Measurements from ENCODE around the gene MDFI. TPM values are rescaled to one million over a fixed set of nuclear protein-coding genes. Genes with fewer than 3 reads are reported as not detected.

Gene MDFI
- total RNA-seq, 1 donor from 2014 or later = not detected

- Mint-ChIP-seq H3K27ac (no peak overlapping the region), H3K27me3 (ENCODE audit: low read depth) (peaks cover 9% of the 10 kb centered on the region), H3K4me3 (ENCODE audit: low read depth) (no peak overlapping the region), H3K4me1 (ENCODE audit: low read depth) (no peaks in the 10 kb centered on the region), H3K9me3 (no peaks in the 10 kb centered on the region), H3K36me3 (ENCODE audit: low read depth) (no peaks in the 10 kb centered on the region)
- intact Hi-C loops (cut with micrococcal nuclease) = no loop called here
- DNase-seq (ENCODE audit: low spot score) = no peak
These were observed 38.2 kb downstream of the MDFI start for GRCh38 chr6:41676431-41676830.

- H3K4me1 Mint-ChIP-seq (ENCODE audit: low read depth) = no peaks in the 10 kb centered on the region
- intact Hi-C loops (cut with micrococcal nuclease) = no loop called here
- no peak for DNase-seq (ENCODE audit: low spot score)
- H3K27ac Mint-ChIP-seq = no peak overlapping the region
- peaks cover 7% of the 10 kb centered on the region for H3K27me3 Mint-ChIP-seq (ENCODE audit: low read depth)
- no peak overlapping the region for H3K4me3 Mint-ChIP-seq (ENCODE audit: low read depth)
- no peaks in the 10 kb centered on the region for H3K9me3 Mint-ChIP-seq
- H3K36me3 Mint-ChIP-seq (ENCODE audit: low read depth) = no peaks in the 10 kb centered on the region
These were observed 39.1 kb downstream of the MDFI start for GRCh38 chr6:41677124-41677921.

DNA sequence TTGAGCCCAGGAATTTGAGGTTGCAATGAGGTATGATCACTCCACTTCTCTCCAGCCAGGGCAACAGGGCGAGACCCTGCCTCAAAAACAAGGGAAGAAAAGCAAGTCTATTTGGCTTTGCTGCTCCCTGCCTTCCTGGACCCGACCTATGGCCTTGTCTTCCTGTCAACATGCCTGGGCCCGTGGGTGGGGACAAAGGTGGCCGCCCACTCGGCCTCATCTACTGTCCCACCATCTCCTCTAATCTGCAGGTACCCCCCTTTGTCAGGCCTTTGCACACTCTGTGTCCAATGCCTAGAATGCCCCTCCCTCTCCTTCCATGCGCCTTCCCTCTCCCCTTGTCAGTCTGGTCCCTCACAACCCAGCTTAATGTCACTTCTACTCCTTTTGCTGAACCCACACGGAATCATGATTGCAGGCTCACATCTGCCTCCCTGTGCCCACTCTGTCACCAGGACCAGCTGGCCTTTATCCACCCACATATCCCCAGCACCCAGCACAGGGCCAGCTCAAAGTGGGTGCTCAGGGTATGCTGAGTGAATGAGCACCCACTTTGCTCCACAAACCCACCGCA lies 40.3 kb downstream of the MDFI start:
- Mint-ChIP-seq H3K27me3 (ENCODE audit: low read depth) (peaks cover 7% of the 10 kb centered on the region), H3K4me1 (ENCODE audit: low read depth) (peaks cover 3% of the 10 kb centered on the region), H3K9me3 (no peaks in the 10 kb centered on the region), H3K4me3 (ENCODE audit: low read depth) (no peak overlapping the region), H3K27ac (no peak overlapping the region), H3K36me3 (ENCODE audit: low read depth) (no peaks in the 10 kb centered on the region)
- DNase-seq (ENCODE audit: low spot score) = no peak
- intact Hi-C loops (cut with micrococcal nuclease) = no loop called here

DNA sequence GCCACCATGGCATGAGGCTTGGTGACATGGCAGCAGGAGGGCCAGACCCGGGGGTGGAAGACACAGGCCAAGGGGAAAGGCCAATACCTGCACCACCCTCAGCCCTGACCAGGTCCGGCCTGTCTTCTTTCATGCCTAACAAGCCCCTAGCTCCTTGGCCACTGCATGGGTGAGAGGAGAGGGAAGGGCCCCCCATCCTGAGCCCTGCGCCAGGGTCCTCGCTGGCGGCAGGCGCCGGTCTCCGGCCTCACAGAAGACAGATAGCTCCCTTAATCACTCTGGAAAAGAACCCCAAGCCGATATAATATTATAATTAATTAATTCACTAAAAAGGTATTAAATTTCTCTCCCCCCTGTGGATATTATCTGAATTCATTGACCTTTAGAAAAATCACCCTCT lies 41.4 kb downstream of the MDFI start:
- Mint-ChIP-seq H3K27ac (no peak overlapping the region), H3K36me3 (ENCODE audit: low read depth) (no peaks in the 10 kb centered on the region), H3K27me3 (ENCODE audit: low read depth) (peaks cover 6% of the 10 kb centered on the region), H3K4me3 (ENCODE audit: low read depth) (no peak overlapping the region), H3K9me3 (no peaks in the 10 kb centered on the region), H3K4me1 (ENCODE audit: low read depth) (peaks cover 5% of the 10 kb centered on the region)
- no peak for DNase-seq (ENCODE audit: low spot score)
- intact Hi-C loops (cut with micrococcal nuclease) = no loop called here

GRCh38 chr6:41680182-41680965 lies 42.1 kb downstream of the MDFI start:
- no peak for DNase-seq (ENCODE audit: low spot score)
- Mint-ChIP-seq H3K4me3 (ENCODE audit: low read depth) (no peak overlapping the region), H3K9me3 (no peaks in the 10 kb centered on the region), H3K4me1 (ENCODE audit: low read depth) (peaks cover 5% of the 10 kb centered on the region), H3K36me3 (ENCODE audit: low read depth) (no peaks in the 10 kb centered on the region), H3K27me3 (ENCODE audit: low read depth) (peaks cover 6% of the 10 kb centered on the region), H3K27ac (no peak overlapping the region)
- intact Hi-C loops (cut with micrococcal nuclease) = no loop called here

DNA sequence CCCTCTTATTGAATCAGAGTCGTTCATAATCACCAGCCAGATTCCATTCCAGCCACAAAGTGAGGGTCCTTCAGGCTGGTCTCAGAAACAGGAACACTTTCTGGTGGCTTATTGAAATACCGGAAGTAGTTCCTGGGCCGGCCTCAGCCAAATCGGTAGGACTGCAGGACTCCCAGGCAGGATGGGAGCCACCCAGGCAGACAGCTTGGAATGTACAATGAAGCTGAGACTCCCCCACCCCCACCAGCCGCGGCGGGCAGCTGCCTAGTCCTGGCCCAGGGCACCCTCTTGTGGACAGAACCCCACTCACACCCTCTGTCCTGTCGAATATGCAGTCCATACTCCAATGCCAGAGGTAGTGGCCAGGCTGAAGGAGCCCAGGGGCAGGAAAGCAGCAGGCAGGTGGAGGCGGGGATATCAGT lies 43.8 kb downstream of the MDFI start:
- H3K36me3 Mint-ChIP-seq (ENCODE audit: low read depth) = no peaks in the 10 kb centered on the region
- no peaks in the 10 kb centered on the region for H3K9me3 Mint-ChIP-seq
- H3K27me3 Mint-ChIP-seq (ENCODE audit: low read depth) = no peaks in the 10 kb centered on the region
- no peak overlapping the region for H3K27ac Mint-ChIP-seq
- DNase-seq (ENCODE audit: low spot score) = peak; percentile 60
- H3K4me1 Mint-ChIP-seq (ENCODE audit: low read depth) = peaks cover 5% of the 10 kb centered on the region
- intact Hi-C loops (cut with micrococcal nuclease) = loop anchor here (1.0 to 2.0 kb wide), 3 partner anchors 53 to 257 kb away; partner anchors contain the start of gene TFEB
- H3K4me3 Mint-ChIP-seq (ENCODE audit: low read depth) = no peak overlapping the region

GRCh38 chr6:41682497-41683272 lies 44.4 kb downstream of the MDFI start:
- Mint-ChIP-seq H3K9me3 (no peaks in the 10 kb centered on the region), H3K4me1 (ENCODE audit: low read depth) (peaks cover 5% of the 10 kb centered on the region), H3K27me3 (ENCODE audit: low read depth) (no peaks in the 10 kb centered on the region), H3K36me3 (ENCODE audit: low read depth) (no peaks in the 10 kb centered on the region), H3K27ac (peak overlapping the region; percentile 85), H3K4me3 (ENCODE audit: low read depth) (peak overlapping the region; percentile 81)
- intact Hi-C loops (cut with micrococcal nuclease) = loop anchor here (1.0 to 2.0 kb wide), 3 partner anchors 52 to 258 kb away; partner anchors contain the start of gene TFEB
- no peak for DNase-seq (ENCODE audit: low spot score)

DNA sequence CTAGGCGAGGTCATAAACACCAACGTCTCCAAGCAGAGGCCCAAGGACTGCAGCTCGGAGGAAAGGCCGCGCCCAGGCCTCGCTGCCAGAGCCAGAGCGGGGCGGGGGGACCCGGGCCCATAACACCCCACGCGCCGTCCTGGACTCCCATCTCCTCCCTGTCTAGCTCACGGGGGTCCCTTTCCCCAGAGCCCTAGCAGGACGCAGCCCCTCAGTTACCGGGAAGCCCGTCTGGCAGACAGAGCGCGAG lies 44.9 kb downstream of the MDFI start:
- DNase-seq (ENCODE audit: low spot score) = no peak
- Mint-ChIP-seq H3K27me3 (ENCODE audit: low read depth) (no peaks in the 10 kb centered on the region), H3K4me3 (ENCODE audit: low read depth) (peak overlapping the region; percentile 81), H3K4me1 (ENCODE audit: low read depth) (peaks cover 5% of the 10 kb centered on the region), H3K27ac (peak overlapping the region; percentile 85), H3K36me3 (ENCODE audit: low read depth) (no peaks in the 10 kb centered on the region), H3K9me3 (no peaks in the 10 kb centered on the region)
- intact Hi-C loops (cut with micrococcal nuclease) = loop anchor here (2.0 kb wide), 2 partner anchors 52 to 258 kb away; partner anchors contain the start of gene TFEB

DNA sequence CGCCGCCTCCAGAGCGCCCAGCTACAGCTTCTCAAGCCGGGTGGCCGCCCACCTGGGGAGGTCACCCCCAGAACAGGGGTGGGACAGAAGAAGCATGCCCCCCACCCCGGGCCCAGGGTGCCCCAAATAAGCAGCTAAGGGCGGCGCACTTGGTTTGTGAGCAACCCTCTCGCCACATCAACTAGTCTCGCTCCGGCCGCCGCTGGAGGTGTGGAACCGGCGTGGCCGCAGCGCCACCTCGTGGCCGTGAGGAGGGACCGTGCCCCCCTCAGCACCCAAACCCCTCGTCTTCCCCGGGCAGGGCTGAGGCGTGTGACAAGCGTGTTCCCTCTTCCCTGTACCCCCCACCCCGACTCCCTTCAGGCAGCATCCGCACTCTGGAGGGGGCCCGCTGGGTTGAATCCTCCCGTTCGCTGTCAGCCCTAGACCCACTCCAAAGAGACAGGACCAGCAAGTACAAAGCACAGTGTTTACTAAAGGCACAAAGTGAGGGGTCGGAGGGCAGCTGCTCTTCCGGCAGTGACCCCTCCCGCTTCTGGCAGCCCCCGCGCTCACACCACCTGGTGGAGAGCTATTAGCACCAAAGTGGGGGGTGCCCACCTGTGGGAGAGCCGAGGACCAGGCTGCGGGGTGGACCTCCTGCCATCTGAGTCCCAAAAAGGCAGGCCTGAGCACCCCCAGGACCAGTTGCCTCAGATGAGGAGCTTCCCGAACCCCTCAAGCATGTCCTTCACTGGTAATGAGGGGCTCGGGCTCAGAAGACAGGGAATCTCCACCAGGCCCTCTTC lies 45.4 kb downstream of the MDFI start:
- H3K4me3 Mint-ChIP-seq (ENCODE audit: low read depth) = peak overlapping the region; percentile 81
- H3K4me1 Mint-ChIP-seq (ENCODE audit: low read depth) = peaks cover 5% of the 10 kb centered on the region
- no peaks in the 10 kb centered on the region for H3K9me3 Mint-ChIP-seq
- H3K36me3 Mint-ChIP-seq (ENCODE audit: low read depth) = no peaks in the 10 kb centered on the region
- peak; percentile 70 for DNase-seq (ENCODE audit: low spot score)
- intact Hi-C loops (cut with micrococcal nuclease) = loop anchor here (2.0 kb wide), 2 partner anchors 51 to 259 kb away; partner anchors contain the start of gene TFEB
- H3K27me3 Mint-ChIP-seq (ENCODE audit: low read depth) = no peaks in the 10 kb centered on the region
- peak overlapping the region; percentile 85 for H3K27ac Mint-ChIP-seq

DNA sequence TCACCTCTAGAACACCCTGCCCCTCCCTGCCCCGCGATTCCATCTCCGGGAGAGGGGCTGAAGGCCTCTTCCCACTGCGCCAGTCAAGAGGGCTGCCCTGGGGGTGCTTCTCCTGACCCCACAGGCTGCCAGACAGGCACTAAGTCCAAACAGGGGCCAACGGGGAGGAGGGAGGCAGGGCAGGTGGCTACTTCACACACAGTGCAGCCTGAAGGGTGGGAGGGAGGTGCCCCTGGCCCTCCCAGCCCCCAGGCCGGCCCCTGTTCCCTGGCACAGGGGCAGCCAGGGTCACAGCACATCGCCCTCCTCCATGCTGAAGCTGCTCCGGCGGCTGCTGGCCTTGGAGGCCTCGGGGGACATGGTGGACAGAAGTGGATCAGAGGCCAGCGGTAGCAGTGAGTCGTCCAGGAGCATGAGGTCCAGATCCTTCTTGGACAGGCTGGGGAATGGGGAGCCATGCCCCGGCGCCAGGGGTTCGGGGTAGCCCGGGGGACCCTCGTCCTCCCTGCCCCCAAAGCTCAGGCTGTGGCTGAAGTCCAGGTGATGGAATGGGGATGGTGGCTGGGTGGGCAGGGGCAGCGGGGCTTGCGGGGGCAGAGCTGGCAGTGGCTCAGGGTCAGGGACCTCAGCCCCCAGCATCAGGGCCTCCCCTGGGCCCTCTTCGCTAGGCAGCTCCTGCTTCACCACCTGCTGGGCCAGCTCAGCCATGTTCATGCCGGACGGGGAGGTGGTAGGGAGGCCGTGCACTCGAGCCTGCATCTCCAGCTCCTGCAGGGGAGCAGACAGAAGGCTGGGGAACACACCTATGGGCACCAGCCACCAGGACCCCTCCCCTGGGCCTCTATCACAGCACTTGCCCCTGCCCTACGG lies 46.3 kb downstream of the MDFI start:
- Mint-ChIP-seq H3K4me3 (ENCODE audit: low read depth) (no peak overlapping the region), H3K4me1 (ENCODE audit: low read depth) (peaks cover 5% of the 10 kb centered on the region), H3K9me3 (no peaks in the 10 kb centered on the region), H3K27ac (no peak overlapping the region), H3K36me3 (ENCODE audit: low read depth) (no peaks in the 10 kb centered on the region), H3K27me3 (ENCODE audit: low read depth) (no peaks in the 10 kb centered on the region)
- DNase-seq (ENCODE audit: low spot score) = no peak
- intact Hi-C loops (cut with micrococcal nuclease) = no loop called here

DNA sequence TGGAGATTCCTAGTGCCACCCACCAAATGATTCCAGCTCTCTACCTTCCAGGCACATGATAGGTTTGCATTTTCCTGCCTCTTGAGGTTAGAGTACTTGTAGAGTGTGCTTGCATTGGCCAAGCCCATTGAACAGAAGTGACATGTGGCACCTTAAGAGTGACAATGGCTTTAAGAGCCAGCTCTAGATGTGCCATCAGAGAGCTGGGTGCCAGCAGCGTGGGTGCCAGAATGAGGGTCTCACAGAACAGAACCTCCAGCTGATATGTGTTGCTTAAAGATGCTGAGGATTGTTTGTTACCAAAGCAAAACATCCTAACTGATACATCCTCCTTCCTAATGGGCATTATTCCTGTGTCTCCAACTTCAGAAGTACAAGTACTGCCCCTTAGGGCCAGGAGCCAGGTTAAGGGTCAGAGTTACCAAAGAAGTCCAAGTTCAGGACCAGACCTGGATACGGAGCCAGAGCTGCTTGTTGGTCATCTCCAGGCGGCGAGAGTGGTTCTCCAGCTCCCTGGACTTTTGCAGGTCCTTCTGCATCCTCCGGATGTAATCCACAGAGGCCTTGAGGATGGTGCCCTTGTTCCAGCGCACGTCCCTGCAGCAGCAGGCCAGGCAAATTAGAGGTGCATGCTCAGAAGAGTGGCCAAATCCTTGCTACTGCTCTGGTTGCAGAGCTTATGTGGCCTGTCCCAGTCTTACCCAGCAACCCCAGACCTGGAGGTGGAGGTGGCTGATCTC lies 47.5 kb downstream of the MDFI start:
- Mint-ChIP-seq H3K36me3 (ENCODE audit: low read depth) (no peaks in the 10 kb centered on the region), H3K27ac (no peak overlapping the region), H3K4me1 (ENCODE audit: low read depth) (peaks cover 5% of the 10 kb centered on the region), H3K27me3 (ENCODE audit: low read depth) (no peaks in the 10 kb centered on the region), H3K9me3 (no peaks in the 10 kb centered on the region), H3K4me3 (ENCODE audit: low read depth) (no peak overlapping the region)
- intact Hi-C loops (cut with micrococcal nuclease) = no loop called here
- DNase-seq (ENCODE audit: low spot score) = no peak
